OCI-M2 (cell line): ENCODE data around the gene GTF3C2.
"Not testable (repeated sequence)": the region's sequence is repeated elsewhere in the genome, so short reads cannot be mapped to it uniquely, and the experiment has no call there.

Experiments used
- DNase-seq: peaks from one replicate; lab custom pipeline; 2025; ENCODE audit not compliant: unreplicated experiment; lab: John Stamatoyannopoulos, UW

GTF3C2 gene

DNA sequence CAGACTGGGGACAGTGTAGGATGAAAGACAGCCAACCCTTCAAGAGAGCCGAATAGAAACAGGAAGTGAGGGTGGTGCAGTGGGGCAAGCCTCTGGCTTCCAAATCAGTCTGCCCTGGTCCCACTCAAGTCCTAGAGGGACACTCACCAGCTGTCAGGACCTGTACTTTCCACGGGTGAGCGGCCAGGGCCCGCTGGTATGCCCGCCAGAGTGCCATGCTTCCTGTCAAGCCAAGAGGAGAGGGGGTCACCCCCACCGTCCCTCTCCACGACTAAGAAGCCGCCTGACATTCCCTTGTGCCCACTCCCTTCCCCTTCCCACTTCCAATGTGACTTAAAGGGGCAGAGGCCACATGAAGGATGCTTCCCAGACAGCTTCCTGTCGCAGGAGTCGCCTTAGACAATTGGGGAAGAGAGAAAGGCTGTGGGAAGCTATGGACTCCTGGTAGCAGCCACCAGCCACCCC, 34.2 kb downstream of the GTF3C2 start:
- no peak for DNase-seq

DNA sequence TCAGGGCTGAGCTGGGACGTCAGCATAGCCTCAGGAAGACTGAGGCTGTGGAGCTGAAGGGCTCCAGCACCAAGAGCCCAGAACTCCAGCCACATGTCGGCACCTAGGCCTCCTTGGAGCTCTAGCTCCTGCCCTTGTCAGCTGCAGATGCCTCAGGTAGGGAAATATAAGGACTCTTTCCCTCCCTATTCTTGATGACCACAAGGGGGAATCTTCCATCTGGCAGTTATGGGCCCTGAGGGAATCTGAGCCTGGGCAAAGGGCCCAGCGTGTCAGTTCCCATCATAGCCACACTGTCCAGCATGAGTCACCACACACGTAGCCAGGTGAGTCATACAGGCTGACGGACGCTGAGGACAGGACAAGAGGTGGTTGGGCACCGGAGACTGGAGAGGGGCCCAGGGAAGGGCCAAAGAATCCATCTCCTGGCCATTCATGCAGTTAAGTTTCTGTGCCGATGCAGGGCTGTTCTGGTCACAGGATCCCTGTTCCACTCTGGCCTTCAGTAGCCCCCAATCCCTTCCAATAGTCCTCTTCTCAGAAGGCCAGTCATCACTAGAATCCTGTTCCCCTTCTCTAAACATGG, 35.5 kb downstream of the GTF3C2 start:
- DNase-seq: no peak

DNA sequence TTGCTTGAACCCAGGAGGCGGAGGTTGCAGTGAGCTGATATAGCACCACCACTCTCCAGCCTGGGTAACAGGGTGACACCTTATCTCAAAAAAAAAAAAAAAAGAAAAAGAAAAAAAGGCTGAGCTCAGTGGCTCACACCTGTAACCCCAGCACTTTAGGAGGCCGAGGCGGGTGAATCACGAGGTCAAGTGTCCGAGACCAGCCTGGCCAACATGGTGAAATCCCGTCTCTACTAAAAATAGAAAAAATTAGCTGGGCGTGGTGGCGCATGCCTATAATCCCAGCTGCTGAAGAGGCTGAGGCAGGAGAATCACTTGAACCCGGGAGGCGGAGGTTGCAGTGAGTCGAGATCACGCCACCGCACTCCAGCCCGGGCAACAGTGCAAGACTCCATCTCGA, 36.7 kb downstream of the GTF3C2 start:
- not testable (repeated sequence) for DNase-seq

DNA sequence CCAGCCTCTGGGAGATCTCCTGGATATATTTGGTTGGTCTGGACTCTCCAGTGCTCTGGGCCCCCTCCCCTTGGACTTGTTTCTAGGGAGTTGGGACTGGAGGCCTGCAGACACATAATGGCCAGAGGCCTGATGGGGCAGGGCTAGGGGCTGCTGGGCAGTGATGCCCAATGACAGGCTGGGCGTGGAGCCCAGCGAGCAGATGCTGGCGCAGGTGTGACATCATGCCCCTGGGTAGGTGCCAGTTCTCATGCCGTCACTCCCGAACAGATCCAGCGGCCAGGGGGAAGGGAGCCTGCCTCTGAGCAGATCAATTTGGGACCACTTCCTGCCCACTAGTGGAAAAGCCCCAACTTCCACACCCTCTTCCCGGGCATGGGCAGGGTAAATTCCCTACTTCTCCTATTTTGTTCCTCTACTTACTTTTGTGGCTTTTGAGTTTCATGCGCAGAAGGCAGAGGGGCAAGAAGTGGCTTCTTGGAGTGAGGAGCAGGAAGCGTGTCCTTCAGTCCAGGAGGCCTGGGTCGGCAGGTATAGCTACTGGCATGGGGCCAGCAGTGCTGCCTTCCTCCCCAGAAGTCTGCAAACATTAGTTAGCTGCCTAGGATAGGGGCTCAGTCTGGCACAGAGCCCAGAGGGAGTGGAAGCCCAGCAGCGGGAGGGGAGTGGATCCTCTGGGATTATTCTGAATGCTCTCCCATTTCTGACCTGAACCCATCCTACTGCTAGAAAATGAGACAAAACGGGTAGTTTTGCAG, 39.7 kb downstream of the GTF3C2 start:
- no peak for DNase-seq

DNA sequence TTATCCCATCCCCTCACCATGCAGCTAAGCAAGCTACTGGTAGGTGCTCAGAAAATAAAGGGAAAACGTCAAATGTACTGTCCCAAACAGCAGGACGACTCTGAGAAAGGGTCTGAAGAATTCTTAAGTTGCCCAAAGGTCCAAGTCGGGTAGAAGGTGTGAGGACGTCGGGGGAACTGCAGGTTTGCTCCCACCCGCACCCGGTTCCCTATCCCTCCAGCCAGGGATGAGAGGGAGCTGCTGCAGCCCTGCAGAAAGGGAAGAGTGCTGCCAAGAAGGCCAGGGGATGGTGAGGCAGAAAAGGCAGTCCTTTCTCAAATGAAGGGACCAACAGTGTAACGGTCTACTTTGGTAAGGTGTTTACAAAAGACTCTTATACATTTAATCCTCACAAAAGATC, 41.4 kb downstream of the GTF3C2 start:
- no peak for DNase-seq

DNA sequence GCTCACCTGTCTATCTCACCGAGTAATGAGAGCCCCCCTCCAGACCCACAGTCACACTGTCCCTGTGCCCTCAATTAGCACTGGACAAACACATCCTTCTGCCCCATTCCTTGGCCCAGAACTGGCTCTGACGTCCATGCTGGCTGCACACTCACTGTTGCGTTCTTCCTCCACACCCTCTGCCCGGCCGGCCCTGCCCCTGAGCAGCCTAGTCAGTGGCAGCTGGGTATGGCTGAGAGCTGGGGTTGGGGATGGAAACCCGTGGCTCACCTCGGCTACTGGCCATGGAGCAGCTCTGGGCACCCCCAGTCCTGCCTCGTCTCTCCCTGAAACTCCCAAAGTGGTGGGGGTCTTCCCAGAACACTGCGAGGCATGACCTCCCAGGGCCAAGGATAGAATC, 41.9 kb downstream of the GTF3C2 start:
- DNase-seq: no peak

DNA sequence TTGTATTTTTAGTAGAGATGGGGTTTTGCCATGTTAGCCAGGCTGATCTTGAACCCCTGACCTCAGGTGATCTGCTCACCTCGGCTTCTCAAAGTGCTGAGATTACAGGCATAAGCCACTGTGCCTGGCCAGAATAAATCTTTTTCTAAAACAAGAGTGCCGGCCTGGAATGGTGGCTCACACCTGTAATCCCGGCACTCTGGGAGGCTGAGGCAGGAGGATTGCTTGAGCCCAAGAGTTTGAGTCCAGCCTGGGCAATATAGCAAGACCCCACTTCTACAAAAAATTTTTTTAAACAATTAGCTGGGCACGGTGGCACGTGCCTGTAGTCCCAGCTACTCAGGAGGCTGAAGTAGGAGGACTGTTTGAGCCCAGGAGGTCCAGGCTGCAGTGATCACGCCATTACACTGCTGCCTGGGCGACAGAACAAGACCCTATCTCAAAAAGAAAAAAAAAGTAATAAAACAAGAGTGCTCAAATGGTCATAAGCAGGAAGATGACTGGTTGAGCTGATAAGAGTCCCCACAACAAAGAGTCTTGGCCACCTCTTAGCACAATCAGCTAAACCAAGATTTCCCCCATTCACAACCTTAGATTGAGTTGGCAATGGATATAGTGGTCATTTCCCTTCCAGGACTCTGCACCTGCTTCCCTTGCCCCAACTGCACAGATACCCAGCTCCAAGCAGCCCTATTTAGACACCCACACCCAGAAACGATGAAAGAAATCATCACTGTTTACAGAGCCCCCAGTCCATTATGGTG, 42.5 kb downstream of the GTF3C2 start:
- no peak for DNase-seq

DNA sequence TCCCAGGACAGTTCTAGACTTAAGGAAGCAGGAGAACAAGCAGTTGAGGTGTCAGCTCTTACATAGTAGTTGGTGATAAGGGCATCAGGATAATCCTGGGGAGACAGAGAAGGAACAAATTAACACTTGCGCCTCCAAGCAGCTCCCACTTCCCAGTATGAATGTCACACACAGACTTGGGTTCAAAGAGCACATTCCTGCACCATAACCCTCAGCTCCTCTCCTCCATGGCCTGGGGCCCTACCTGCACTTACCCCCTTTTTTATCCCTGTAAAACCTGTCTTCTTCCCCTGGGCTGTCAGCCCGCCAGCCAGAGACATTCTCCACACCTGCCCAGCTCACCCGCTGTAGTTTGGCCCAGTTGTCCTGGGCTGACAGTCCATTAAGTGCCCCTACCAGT, 44.4 kb downstream of the GTF3C2 start:
- DNase-seq: no peak

DNA sequence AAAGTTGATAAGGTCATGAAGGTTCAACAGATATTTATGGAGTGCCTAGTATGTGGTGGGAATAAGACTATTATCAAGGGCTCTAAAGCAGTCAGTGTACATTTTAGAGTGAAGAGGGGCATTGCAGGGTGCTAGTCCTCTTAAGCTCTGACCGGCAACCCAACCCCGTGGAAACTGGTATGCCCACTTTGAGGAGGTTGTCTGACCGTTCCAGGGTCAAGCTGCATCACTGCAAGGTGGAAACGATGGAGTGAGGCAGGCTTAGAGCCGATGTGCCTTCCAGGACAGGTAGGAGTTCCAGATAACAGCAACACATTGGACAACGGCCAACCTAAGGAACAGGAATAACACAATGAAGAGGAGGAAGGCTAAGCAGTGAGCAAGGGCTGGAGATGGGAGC, 46.9 kb downstream of the GTF3C2 start:
- DNase-seq: no peak

DNA sequence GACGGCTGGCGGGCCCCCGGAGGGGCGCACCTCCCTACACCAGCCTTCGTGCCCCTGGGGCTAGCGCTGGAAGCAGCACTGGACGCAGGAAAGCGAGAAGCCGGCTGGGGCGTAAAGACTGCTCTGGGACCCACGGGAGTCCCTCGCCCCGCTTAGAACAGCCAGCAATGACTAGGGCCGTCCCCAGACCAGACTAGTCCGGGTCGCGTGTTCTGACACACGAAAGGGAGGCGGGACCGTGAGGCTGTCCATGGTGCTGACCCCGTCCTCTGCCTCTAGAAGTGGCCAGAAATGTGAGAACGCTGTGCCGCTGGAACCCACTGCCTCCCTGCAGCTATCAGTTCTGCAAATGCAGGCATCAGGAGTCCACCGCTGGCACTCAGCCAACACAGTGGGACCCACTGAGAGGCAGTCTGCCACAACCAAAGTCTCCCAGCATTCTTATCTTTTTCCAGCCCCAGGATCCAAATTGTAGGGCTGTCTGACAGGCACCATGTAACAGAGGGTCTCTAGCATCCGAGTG, 48.1 kb downstream of the GTF3C2 start, which contains the start of gene UCN:
TSS of gene UCN (minus strand) at position 87 of the 523 bp plus-strand sequence. CDS start 550 bp downstream, outside the sequence.
- DNase-seq: no peak

DNA sequence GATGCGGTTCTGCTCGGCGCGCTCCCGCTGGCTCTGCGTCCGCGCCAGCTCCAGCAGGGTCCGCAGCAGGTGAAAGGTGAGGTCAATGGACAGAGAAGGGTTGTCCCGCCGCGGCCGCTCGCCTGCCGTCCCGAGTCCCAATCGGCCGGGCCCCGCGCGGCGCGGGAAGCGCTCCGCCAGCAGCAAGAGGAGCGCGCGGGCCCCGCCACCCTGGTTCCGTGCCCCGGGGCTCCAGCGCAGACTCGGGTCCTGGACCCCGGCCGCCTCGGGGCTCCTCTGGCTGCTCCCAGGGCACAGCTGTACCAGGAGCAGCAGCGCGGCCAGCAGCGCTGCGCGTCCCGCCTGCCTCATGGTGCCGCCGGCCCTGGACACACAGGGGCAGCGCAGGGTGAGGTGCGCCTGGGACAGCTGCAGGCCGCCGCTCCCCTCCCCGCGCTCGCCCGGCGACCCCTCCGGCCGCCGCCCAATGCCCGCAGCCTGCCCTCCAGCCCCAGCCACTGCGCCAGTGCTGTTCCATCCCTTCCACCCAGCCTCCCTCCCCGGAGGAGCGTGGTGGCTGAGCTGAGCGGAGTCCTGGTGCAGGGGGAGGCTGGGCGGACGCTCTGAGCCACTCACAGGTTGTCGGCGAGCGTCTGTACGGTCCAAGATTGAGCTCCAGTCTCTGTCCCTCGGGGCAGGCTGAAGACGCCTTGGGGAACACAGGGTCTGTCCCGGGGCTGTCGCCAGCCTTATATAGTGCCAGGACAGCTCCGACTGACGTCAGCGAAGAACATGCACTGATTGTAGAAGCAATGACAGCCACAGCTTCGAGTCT, 48.8 kb downstream of the GTF3C2 start:
- no peak for DNase-seq

DNA sequence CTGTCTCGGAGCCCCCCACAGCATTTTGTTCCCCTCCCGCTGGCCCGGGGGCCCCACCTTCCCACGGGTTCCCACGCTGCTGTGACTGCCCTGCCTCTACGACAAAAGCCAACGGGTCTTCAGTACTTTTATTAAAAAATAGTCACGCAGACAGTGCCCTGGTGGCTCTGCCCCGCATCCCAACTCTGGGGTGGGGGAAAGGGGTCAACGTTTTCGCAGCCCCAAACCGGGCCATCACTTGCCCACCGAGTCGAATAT, 49.3 kb downstream of the GTF3C2 start:
- DNase-seq: no peak

DNA sequence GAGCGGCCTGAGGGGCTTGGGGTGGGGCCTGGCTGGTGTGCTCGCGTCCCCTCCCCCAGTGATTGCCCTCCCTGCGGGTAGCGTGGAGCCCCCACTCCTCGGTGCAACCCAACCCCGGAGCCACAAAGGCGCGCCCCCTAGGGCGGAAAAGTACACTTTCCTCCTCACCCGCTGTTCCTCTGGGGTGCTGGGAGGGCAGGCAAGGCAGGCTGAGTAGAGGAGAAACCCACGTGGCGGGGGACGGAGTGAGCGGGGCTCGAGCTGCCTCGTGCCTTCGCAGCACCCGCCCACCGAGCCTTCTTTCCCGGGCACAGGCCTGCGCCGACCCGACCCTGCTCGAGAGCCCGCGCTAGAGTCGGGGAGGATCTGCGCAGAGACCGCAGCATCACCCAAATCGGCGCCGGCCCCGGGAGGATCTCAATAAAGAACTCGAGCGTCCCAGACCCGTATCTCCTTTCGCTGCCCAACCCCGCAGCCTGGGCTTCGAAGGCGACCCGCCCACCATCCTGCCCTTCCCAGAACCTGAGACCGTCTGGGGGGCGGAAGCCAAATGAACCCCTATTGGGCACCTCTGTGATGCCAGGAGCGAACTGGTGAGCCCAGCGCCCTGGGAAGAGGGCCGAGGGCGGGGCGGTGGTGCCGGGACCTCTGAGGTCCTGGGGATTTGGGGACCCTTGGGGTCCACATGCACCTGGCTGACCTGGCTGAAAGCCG, 49.8 kb downstream of the GTF3C2 start:
- no peak for DNase-seq

DNA sequence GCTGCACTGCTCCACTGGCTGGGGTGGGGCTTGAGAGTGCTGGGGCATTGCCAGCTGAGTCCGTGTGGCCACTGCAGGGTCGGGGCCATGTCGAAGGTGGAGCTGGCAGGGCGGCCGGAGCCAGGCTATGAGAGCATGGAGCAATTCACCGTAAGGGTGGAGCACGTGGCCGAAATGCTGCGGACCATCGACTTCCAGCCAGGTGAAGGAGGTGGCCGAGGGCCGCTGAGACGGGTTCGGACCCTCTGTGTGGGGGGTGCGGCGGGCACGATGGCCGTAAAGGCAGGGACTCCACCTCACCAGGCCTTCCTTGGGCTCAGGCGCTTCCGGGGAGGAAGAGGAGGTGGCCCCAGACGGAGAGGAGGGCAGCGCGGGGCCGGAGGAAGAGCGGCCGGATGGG, 50.4 kb downstream of the GTF3C2 start:
- DNase-seq: no peak

DNA sequence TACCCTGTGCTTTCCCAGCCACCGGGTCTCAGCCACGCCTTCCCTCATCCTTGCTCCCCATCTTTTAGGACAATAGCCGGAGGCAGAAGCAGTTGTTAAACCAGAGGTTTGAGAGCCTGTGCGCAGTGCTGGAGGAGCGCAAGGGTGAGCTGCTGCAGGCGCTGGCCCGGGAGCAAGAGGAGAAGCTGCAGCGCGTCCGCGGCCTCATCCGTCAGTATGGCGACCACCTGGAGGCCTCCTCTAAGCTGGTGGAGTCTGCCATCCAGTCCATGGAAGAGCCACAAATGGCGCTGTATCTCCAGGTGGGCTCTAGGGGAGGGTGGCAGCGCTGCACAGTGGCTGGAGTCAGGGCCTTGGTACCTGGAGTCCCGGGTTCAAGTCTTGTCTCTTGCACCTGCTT, 51.0 kb downstream of the GTF3C2 start:
- DNase-seq: no peak

DNA sequence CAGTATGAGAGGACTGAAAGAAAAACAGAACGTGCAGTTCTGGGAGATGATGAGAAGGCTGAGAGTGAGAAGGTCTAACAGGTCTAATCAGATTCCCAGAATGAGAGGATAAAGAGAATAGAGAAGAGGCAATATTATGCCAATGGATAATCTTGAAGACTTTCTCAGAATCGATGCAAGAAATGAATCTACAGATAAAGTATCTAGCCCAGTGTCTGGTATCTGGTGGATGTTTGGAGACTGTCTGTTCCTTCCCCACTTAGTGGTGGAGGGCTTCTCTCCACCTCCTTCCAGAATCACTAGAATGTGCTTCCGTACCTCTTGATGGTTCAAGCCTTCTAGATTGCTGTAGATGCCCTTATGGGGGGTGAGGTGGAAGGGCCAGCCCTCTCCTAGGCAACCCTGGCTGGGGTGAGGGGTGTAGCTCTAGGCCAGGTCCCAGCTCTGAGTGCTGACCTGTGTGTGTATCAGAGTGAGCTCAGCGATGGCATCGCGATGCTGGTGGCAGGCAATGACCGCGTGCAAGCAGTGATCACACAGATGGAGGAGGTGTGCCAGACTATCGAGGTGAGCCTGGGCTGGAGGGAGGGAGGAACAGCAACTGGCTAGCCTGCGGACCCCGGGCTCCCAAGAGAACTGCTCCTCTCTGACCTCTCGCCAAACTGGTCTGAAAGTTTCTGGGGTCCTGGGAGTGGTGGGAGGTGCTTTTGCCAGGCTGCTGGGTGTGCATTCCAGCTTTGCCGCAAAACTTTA, 51.9 kb downstream of the GTF3C2 start:
- DNase-seq: no peak

DNA sequence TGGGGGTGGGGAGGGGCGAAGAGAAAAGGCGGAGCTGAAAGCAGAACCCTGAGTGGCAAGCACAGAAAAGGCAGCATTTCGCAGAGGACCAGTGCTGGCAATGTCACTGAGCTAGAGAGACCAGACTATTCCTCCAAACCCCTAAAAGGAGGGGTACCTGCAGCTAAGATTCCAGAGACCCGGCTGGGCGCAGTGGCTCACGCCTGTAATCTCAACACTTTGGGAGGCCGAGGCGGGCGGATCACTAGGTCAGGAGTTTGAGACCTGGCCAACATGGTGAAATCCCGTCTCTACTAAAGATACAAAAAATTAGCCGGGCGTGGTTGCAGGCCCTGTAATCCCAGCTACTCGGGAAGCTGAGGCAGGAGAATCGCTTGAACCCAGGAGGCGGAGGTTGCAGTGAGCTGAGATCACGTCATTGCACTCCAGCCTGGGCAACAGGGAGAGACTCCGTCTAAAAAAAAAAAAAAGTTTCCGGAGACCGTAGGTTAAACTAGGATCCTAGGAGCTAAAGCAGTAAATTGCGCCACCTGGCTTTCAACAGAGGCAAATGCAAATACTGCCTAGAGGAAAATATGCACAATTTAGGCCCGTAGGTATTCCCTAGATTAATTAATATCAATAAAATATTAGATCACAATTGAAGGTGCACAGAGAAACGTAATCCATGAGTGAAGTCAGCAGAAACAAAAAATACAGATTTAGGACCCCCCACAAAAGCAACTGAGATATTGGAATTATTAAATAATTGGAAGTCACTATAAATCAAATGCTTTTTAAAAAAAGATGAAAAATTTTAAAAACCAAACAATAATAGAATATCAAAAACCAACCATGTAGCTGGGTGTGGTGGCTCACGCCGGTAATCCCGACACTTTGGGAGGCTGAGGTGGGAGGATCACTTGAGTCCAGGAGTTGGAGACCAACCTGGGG, 53.2 kb downstream of the GTF3C2 start:
- no peak for DNase-seq

DNA sequence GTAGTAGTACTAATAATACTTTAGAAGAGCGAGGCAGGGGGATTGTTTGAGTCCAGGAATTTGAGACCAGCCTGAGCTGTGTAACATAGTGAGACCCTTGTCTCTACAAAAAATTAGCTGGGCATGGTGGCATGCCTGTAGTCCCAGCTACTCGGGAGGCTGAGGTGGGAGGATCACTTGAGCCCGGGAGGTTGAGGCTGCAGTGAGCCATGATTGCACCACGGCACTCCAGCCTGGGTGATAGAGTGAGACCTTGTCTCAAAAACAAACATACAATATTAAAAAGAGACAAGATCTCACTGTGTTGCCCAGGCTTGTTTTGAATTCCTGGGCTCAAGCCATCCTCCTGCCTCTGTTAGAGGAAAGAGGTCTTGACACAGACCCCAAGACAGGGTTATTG, 56.0 kb downstream of the GTF3C2 start:
- DNase-seq: not testable (repeated sequence)
